Trophoblast cell (in vitro differentiated cells and primary cell): ENCODE data around the gene ARFGAP3.

Experiments
- DNase-seq, 2 donors: peaks; one replicate each; pipeline ENCODE4 v3.0.0-alpha.2; 2016
- H2AFZ ChIP-seq: 2 replicates; pipeline ENCODE4 v1.6.1; 2013; ENCODE audit warnings: low read length, moderate library complexity, mild to moderate bottlenecking; ENCODE audit not compliant: insufficient read depth, poor library complexity
- H2AK5ac ChIP-seq: 2 replicates; pipeline ENCODE4 v1.6.1; 2013; ENCODE audit warnings: mild to moderate bottlenecking, low read length
- H2BK120ac ChIP-seq: 2 replicates; pipeline ENCODE4 v1.6.1; 2013; ENCODE audit warnings: low read length, mild to moderate bottlenecking, moderate library complexity; ENCODE audit not compliant: insufficient read depth, poor library complexity
- H2BK12ac ChIP-seq: 2 replicates; pipeline ENCODE4 v1.6.1; 2013; ENCODE audit warnings: mild to moderate bottlenecking, low read length, moderate library complexity
- H2BK5ac ChIP-seq: 2 replicates; pipeline ENCODE4 v1.6.1; 2013; ENCODE audit warnings: low read length, low read depth, moderate library complexity, mild to moderate bottlenecking; ENCODE audit not compliant: poor library complexity
- H3K14ac ChIP-seq: 2 replicates; pipeline ENCODE4 v1.6.1; 2013; ENCODE audit warnings: mild to moderate bottlenecking, low read length
- H3K18ac ChIP-seq: 2 replicates; pipeline ENCODE4 v1.6.1; 2013; ENCODE audit warnings: mild to moderate bottlenecking, low read length
- H3K23ac ChIP-seq: 2 replicates; pipeline ENCODE4 v1.6.1; 2013; ENCODE audit warnings: low read length
- H3K27ac ChIP-seq: 2 replicates; pipeline ENCODE4 v1.5.1; 2013; ENCODE audit warnings: low read depth, mild to moderate bottlenecking, inconsistent platforms, low read length, moderate library complexity
- H3K27me3 ChIP-seq: 2 replicates; pipeline ENCODE4 v1.6.1; 2013; ENCODE audit warnings: inconsistent platforms, mild to moderate bottlenecking, low read length, moderate library complexity; ENCODE audit not compliant: insufficient read depth
- H3K36me3 ChIP-seq, 2 experiments: 1 replicate in 1 of 2; 2 replicates in 1 of 2; pipeline ENCODE4 v1.6.1; 2013; ENCODE audit warnings: low read length in 2 of 2, mild to moderate bottlenecking in 2 of 2, moderate library complexity in 1 of 2; ENCODE audit not compliant: insufficient read depth in 2 of 2, control insufficient read depth in 1 of 2
- H3K4ac ChIP-seq: 2 replicates; pipeline ENCODE4 v1.6.1; 2013; ENCODE audit warnings: low read depth, mild to moderate bottlenecking, low read length, moderate library complexity
- H3K4me1 ChIP-seq, 2 experiments: 1 replicate in 1 of 2; 2 replicates in 1 of 2; pipeline ENCODE4 v1.6.1; 2013; ENCODE audit warnings: low read length in 2 of 2, mild to moderate bottlenecking in 2 of 2, moderate library complexity in 1 of 2; ENCODE audit not compliant: insufficient read depth in 2 of 2, control insufficient read depth in 1 of 2
- H3K4me2 ChIP-seq: 2 replicates; pipeline ENCODE4 v1.6.1; 2013; ENCODE audit warnings: inconsistent platforms, mild to moderate bottlenecking, low read length, moderate library complexity
- H3K4me3 ChIP-seq: 2 replicates; pipeline ENCODE4 v1.5.1; 2013; ENCODE audit warnings: mild to moderate bottlenecking, low read depth, low read length, inconsistent platforms
- H3K79me1 ChIP-seq: one replicate; pipeline ENCODE4 v1.6.1; 2013; ENCODE audit warnings: low read length
- H3K79me2 ChIP-seq: 2 replicates; pipeline ENCODE4 v1.6.1; 2013; ENCODE audit warnings: low read length, mild to moderate bottlenecking; ENCODE audit not compliant: control insufficient read depth, insufficient read depth, poor library complexity
- H3K9ac ChIP-seq: 2 replicates; pipeline ENCODE4 v1.6.1; 2013; ENCODE audit warnings: mild to moderate bottlenecking, low read length
- H3K9me3 ChIP-seq: 2 replicates; pipeline ENCODE4 v1.6.1; 2013; ENCODE audit warnings: low read depth, mild to moderate bottlenecking, control low read depth, inconsistent platforms, low read length; ENCODE audit not compliant: insufficient read depth
- H4K12ac ChIP-seq: 2 replicates; pipeline ENCODE4 v1.6.1; 2013; ENCODE audit warnings: low read depth, mild to moderate bottlenecking, low read length, moderate library complexity
- H4K8ac ChIP-seq: 2 replicates; pipeline ENCODE4 v1.6.1; 2013; ENCODE audit warnings: low read depth, mild to moderate bottlenecking, low read length, moderate library complexity
- H4K91ac ChIP-seq: one replicate; pipeline ENCODE4 v1.6.1; 2013; ENCODE audit warnings: low read depth, mild to moderate bottlenecking, low read length, moderate library complexity
- WGBS: extraction: QIAGEN DNeasy Blood & Tissue Kit; methylation state at CpG from one replicate; pipeline ENCODE4 v1.1.7; 2013; ENCODE audit warnings: missing lambda C conversion rate; ENCODE audit not compliant: insufficient read length, insufficient coverage; ENCODE audit errors: extremely low coverage; 5-methylcytosine and 5-hydroxymethylcytosine counted together

ARFGAP3 gene

DNA sequence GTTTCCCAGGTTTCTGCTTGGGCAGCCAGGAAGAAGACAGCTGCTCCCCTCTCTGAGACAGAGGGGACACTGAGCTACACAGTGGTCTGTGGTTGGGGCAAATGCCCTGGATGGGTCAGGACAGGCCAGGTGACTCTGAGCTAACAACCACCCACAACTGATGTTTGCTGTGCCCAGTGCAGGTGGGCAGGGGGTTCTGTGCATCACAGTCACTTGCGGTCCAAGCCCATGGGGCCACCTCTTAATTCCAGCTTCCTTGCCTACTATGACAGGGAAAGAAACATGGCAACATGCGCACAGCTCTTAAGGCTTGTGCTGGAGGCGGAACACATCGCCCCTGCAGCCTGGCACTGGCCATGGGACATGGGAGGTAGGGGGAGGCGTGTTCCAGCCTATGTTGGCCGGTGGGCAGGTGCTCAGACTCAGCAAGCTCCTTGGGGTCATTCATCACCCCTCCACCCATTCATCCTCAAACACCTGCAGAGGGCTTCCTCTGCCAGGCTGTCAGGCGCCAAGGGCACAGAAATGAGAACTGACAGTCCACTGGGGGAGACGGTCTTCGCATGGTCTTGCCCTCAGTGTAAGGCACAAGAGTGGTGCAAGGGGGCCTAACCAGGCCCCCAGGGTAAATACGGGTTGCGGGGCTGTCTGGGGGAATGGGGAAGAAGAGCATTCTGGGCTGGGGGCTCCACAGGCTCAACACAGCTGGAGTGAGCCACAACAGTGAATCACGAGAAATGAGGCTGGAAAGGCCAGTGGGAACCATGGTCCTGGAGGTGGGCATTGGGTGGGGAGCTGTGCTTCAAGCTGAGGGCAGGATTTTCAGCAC, 55.6 kb downstream of the ARFGAP3 start:
- DNase-seq = no peak
- Histone ChIP-seq H2AFZ (no peak overlapping the region), H3K79me1 (no peaks in the 10 kb centered on the region), H3K14ac (no peak overlapping the region), H3K27me3 (no peaks in the 10 kb centered on the region), H2BK120ac (no peak overlapping the region), H2BK12ac (no peak overlapping the region), H3K4me1 (no peaks in the 10 kb centered on the region), H4K91ac (no peak overlapping the region), H3K4ac (no peak overlapping the region), H3K36me3 (peaks cover 26 to 50% of the 10 kb centered on the region in 2 experiments), H3K4me3 (no peak overlapping the region), H2AK5ac (no peak overlapping the region), H3K18ac (no peak overlapping the region), H2BK5ac (no peak overlapping the region), H3K79me2 (no peaks in the 10 kb centered on the region), H3K27ac (no peak overlapping the region), H4K12ac (no peak overlapping the region), H4K8ac (no peak overlapping the region), H3K9me3 (peaks cover 3% of the 10 kb centered on the region), H3K23ac (no peak overlapping the region), H3K9ac (no peak overlapping the region), H3K4me2 (no peak overlapping the region)
- WGBS = no CpG with 5 or more reads among the region's 12 CpGs

DNA sequence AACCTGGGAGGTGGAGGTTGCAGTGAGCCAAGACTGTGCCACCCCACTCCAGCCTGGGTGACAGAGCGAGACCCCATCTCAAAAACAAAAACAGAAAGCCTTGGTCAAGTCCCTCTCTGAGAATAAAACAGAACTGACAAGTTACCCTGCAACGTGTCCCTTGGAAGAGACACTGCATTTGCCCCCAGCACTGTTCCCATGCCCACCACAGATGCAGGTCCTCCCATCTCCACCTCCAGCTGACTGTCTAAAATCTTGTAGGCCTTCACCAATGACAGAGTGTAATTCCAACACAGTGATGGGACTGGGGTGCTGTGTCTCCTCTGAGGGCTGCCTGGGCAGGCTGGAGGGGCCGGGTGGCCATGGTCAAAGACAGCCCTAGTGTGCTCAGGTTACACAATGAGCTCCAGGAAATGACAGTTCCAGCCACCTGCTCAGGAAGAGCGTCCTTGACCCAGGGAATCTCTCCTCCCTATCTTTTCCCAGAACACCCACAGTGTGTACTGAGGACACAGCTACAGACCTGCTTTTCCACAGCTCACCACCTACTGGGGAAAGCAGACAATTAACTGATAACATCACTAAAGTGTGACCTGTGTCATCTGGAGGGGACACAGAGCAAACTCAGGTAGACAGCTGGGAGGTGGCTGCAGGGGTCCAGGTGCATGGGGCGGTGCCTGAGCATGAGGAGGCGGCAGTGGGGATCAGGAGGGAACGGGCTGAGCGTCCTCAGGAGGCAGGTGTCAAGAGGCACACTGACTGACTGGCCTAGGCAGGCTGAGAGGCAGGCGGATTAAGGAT, 56.4 kb downstream of the ARFGAP3 start:
- no peaks in the 10 kb centered on the region for H3K79me1 ChIP-seq
- no peak overlapping the region for H3K27ac ChIP-seq
- no peak overlapping the region for H4K91ac ChIP-seq
- no peaks in the 10 kb centered on the region for H3K27me3 ChIP-seq
- H2AK5ac ChIP-seq = no peak overlapping the region
- no peak overlapping the region for H3K18ac ChIP-seq
- H2AFZ ChIP-seq = no peak overlapping the region
- no peak for DNase-seq
- peaks cover 3% of the 10 kb centered on the region for H3K9me3 ChIP-seq
- no peaks in the 10 kb centered on the region for H3K4me1 ChIP-seq
- H3K14ac ChIP-seq = no peak overlapping the region
- no peak overlapping the region for H2BK5ac ChIP-seq
- no peak overlapping the region for H3K9ac ChIP-seq
- no CpG with 5 or more reads among the region's 9 CpGs for WGBS
- H3K23ac ChIP-seq = no peak overlapping the region
- H4K8ac ChIP-seq = no peak overlapping the region
- H2BK120ac ChIP-seq = no peak overlapping the region
- no peak overlapping the region for H2BK12ac ChIP-seq
- H3K36me3 ChIP-seq = peaks cover 18 to 42% of the 10 kb centered on the region in 2 experiments
- H3K79me2 ChIP-seq = no peaks in the 10 kb centered on the region
- H4K12ac ChIP-seq = no peak overlapping the region
- no peak overlapping the region for H3K4ac ChIP-seq
- no peak overlapping the region for H3K4me2 ChIP-seq
- H3K4me3 ChIP-seq = peak overlapping the region; percentile 20

DNA sequence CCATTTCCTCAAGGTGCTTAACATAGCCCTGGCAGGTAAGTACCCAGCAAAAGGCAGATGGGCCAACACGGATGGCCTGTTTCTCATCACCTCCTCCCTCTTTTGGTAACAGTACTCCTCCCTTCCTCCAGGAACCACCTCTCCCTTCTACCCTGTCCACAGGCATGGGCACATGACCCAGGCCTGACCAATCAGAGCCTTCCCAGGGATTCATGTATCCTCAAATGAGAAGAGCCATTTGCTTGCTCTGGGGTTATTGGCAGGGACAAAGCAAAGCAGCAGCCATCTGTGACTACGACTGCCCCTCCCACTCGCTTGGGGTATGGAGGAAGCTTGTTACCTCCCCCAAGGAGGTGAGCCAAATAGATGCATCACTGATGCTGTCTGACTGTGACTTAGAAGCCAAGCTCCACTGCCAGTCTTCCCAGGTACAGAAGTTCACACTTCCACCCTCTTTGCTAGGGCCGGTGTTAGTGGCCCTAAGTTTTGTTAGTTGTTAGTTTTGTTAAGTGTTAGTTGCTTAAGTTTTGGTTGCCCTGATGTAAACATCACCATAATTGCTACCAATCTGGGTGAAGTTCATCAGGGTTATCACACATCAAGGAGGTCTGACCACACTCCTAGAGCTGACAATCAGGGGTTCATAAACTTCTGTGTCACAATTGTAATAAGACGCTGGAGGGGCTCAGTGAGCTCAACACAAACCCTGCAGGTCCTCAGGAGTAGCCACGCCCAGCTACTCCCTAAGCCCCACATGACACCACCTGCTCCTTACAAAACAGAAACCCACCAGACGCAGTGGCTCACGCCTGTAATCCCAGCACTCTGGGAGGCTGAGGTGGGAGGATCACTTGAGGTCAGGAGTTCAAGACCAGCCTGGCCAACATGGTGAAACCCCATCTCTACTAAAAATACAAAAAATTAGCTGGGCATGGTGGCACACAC, 57.3 kb downstream of the ARFGAP3 start:
- Histone ChIP-seq H3K79me2 (no peaks in the 10 kb centered on the region), H3K27me3 (no peaks in the 10 kb centered on the region), H2BK5ac (no peak overlapping the region), H3K9me3 (peaks cover 3% of the 10 kb centered on the region), H4K12ac (no peak overlapping the region), H3K4me3 (no peak overlapping the region), H3K18ac (no peak overlapping the region), H3K9ac (no peak overlapping the region), H2BK120ac (no peak overlapping the region), H2AFZ (no peak overlapping the region), H3K4me1 (no peaks in the 10 kb centered on the region), H3K14ac (no peak overlapping the region), H2AK5ac (no peak overlapping the region), H3K36me3 (peaks cover 13 to 37% of the 10 kb centered on the region in 2 experiments), H3K4ac (no peak overlapping the region), H3K27ac (no peak overlapping the region), H2BK12ac (no peak overlapping the region), H3K79me1 (no peaks in the 10 kb centered on the region), H4K91ac (no peak overlapping the region), H3K23ac (no peak overlapping the region), H4K8ac (no peak overlapping the region), H3K4me2 (no peak overlapping the region)
- WGBS = no CpG with 5 or more reads among the region's 8 CpGs
- DNase-seq = no peak

DNA sequence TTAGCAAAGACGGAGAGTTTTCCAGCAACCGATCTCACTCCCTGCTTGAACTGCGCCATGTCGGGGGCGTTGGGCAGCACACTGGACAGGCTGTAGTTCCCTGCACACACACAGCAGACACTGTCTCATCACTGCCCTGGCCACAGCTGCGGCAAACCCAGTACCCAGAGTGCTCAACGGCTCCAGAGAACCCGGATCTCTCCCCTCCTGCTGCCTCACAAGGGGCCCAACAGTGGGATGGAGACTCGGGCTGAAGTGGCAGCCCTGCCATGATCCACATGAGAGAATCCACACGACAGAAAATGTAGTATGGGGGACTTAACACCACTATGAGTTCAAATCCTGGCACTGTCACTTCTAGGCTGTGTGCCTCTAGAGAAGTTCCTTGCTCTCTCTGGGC, 58.0 kb downstream of the ARFGAP3 start:
- Histone ChIP-seq H3K27me3 (no peaks in the 10 kb centered on the region), H3K18ac (no peak overlapping the region), H3K4ac (no peak overlapping the region), H3K9me3 (peaks cover 3% of the 10 kb centered on the region), H3K4me3 (no peak overlapping the region), H3K79me1 (no peaks in the 10 kb centered on the region), H3K9ac (no peak overlapping the region), H2AFZ (no peak overlapping the region), H3K36me3 (peaks cover 13 to 35% of the 10 kb centered on the region in 2 experiments), H2AK5ac (no peak overlapping the region), H2BK12ac (no peak overlapping the region), H2BK120ac (no peak overlapping the region), H3K23ac (no peak overlapping the region), H3K4me2 (no peak overlapping the region), H4K12ac (no peak overlapping the region), H3K27ac (no peak overlapping the region), H3K14ac (no peak overlapping the region), H3K79me2 (no peaks in the 10 kb centered on the region), H2BK5ac (no peak overlapping the region), H4K8ac (no peak overlapping the region), H3K4me1 (no peaks in the 10 kb centered on the region), H4K91ac (no peak overlapping the region)
- no peak for DNase-seq
- no CpG with 5 or more reads among the region's 10 CpGs for WGBS
